ENCODE measurements around the gene CDYL2. TPM values are rescaled to one million over a fixed set of nuclear protein-coding genes. Genes with fewer than 3 reads are reported as not detected.

The CDYL2 gene
- total RNA-seq, 4 donors from 2014 or later, result 0.80 to 2.8 (median 1.8) TPM

GRCh38 chr16:80556481-80556880 lies 247.9 kb downstream of the CDYL2 start:
- Histone ChIP-seq H3K27ac (no peak overlapping the region), H3K36me3 (no peaks in the 10 kb centered on the region), H3K27me3 (no peaks in the 10 kb centered on the region), H3K9me3 (no peaks in the 10 kb centered on the region), H3K4me1 (no peaks in the 10 kb centered on the region), H3K4me3 (no peak overlapping the region)
- TF ChIP-seq, protein P1, sequence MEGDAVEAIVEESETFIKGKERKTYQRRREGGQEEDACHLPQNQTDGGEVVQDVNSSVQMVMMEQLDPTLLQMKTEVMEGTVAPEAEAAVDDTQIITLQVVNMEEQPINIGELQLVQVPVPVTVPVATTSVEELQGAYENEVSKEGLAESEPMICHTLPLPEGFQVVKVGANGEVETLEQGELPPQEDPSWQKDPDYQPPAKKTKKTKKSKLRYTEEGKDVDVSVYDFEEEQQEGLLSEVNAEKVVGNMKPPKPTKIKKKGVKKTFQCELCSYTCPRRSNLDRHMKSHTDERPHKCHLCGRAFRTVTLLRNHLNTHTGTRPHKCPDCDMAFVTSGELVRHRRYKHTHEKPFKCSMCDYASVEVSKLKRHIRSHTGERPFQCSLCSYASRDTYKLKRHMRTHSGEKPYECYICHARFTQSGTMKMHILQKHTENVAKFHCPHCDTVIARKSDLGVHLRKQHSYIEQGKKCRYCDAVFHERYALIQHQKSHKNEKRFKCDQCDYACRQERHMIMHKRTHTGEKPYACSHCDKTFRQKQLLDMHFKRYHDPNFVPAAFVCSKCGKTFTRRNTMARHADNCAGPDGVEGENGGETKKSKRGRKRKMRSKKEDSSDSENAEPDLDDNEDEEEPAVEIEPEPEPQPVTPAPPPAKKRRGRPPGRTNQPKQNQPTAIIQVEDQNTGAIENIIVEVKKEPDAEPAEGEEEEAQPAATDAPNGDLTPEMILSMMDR (IDR thresholded peaks at IDR 0.05 in 4 of 5, conservative IDR thresholded peaks at IDR 0.05 in 1 of 5), result no peak
- TF ChIP-seq POLR2A (IDR thresholded peaks at IDR 0.05), result no peak
- intact Hi-C loops (cut with DNase I; ENCODE audit: low total_unique reads) (no loop called here), in situ Hi-C loops (cut with MboI; ENCODE audit: low sequenced_read_pairs in 4 of 4) (no loop called here)
- DNase-seq, result no peak
- no peak for ATAC-seq

- Histone ChIP-seq H3K27ac (no peak overlapping the region), H3K36me3 (no peaks in the 10 kb centered on the region), H3K4me1 (no peaks in the 10 kb centered on the region), H3K4me3 (no peak overlapping the region), H3K27me3 (no peaks in the 10 kb centered on the region), H3K9me3 (no peaks in the 10 kb centered on the region)
- ATAC-seq (no peak), DNase-seq (no peak)
- in situ Hi-C loops (cut with MboI; ENCODE audit: low sequenced_read_pairs in 4 of 4), result no loop called here
- no peak for TF ChIP-seq POLR2A (IDR thresholded peaks at IDR 0.05)
- TF ChIP-seq, protein P1 (IDR thresholded peaks at IDR 0.05 in 4 of 5, conservative IDR thresholded peaks at IDR 0.05 in 1 of 5), result no peak
- intact Hi-C loops (cut with DNase I; ENCODE audit: low total_unique reads), result no loop called here
Measured at GRCh38 chr16:80554033-80554432, 250.4 kb downstream of the CDYL2 start.

- ATAC-seq (no peak), DNase-seq (no peak)
- H3K27me3 ChIP-seq, result no peaks in the 10 kb centered on the region
- no peaks in the 10 kb centered on the region for H3K36me3 ChIP-seq
- H3K4me1 ChIP-seq, result no peaks in the 10 kb centered on the region
- H3K4me3 ChIP-seq, result no peak overlapping the region
- in situ Hi-C loops (cut with MboI; ENCODE audit: low sequenced_read_pairs in 4 of 4), result no loop called here
- TF ChIP-seq, protein P1 (IDR thresholded peaks at IDR 0.05 in 4 of 5, conservative IDR thresholded peaks at IDR 0.05 in 1 of 5), result no peak
- TF ChIP-seq POLR2A (IDR thresholded peaks at IDR 0.05), result no peak
- no peaks in the 10 kb centered on the region for H3K9me3 ChIP-seq
- no peak overlapping the region for H3K27ac ChIP-seq
- intact Hi-C loops (cut with DNase I; ENCODE audit: low total_unique reads), result no loop called here
Measured at GRCh38 chr16:80552277-80552676, 252.1 kb downstream of the CDYL2 start.

Other genes starting within 250 kb of the CDYL2 start
- gene CMC2, start 202.3 kb upstream of the CDYL2 start, total RNA-seq, result 10 to 100 TPM; 78.8 to 89.1 (median 82.7) TPM
- 10 to 100 TPM in 1 of 4 donors, 1 to 10 TPM in 3; 5.2 to 10.9 (median 7.5) TPM for gene CENPN, start 202.6 kb upstream of the CDYL2 start, total RNA-seq
- 10 to 100 TPM; 31.1 to 37.1 (median 35.2) TPM for gene ATMIN, start 231.2 kb upstream of the CDYL2 start, total RNA-seq